Globus pallidus (tissue), 1 donor: ENCODE measurements around the gene MAP7.

Experiments
- DNase-seq: peaks from one replicate; pipeline ENCODE4 v3.0.0-alpha.2; 2015; ENCODE audit warnings: low spot score

The MAP7 gene

GRCh38 chr6:136563386-136564152, 13.3 kb upstream of the MAP7 start:
- DNase-seq: no peak

- no peak for DNase-seq
These were observed 12.0 kb upstream of the MAP7 start for GRCh38 chr6:136562211-136562610.

DNA sequence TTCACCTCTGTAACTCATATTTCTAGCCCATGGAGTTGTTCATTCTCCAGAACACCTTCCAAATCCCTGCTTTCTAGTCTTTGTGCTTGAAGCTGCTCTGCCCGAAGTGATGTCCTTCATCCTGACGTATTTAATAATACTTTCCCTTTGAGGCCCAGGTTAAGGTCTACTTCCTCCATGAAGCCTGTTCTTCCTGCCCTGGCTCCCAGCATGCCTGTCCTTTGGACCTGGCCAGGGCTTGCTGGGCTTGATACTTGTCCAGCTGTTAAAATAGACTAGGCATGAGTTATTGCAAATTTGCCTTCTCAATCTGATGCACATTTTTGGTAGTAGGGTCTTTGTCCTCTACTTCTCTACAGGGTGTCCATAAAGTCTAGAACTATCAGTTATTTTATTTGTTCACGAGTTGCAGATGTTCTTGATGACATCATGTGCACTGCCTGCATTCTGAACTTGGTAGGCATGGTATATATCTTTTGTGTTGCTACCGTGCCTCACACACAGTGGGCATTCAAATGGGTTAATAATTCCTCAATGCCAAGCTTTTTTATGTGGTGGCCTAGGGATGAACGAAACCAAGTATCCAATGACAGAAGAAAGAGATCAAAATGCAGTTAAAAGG, 3.1 kb upstream of the MAP7 start:
- no peak for DNase-seq

- DNase-seq: no peak
These were observed 1.8 kb upstream of the MAP7 start for GRCh38 chr6:136552054-136552453.

GRCh38 chr6:136551103-136551502, 881 bp upstream of the MAP7 start:
- DNase-seq: no peak

- DNase-seq: no peak
These were observed 235 bp downstream of the MAP7 start for GRCh38 chr6:136550045-136550329.

DNA sequence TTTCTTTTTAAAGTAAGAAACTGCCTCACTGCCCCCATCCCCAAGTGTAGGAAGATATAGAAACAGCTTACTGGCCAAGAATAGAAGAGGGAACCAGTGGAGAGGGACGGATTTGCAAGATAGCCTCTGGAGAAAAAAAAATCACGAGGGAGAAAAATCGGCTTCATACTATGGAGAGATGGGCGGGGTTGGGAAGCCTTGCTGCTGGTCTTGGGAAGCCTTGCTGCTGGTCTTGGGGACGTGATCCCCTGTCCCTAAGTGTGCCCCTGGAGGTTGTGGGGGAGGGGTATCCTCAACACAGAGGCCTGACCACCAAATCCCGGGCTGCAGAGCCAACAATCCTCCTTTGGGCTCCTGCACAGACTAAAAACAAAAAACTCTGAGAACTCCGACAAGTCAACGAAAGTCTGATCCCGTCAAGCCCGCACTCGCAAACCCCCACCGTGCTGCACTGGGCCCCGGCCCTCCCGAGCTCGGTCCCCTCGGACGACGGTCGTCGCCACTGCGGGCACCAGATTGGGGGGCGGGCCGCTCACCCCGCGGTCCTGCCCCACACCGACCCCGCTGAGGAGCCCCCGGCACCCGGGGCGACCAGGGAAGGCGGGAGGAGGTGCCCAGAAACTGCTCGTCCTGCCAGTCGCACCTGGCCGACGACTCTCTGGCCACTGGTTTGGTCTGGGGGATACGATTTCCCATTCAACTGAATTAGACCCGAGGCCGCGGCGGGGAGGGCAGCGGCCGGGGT, 750 bp downstream of the MAP7 start:
- DNase-seq: peak; percentile 58

DNA sequence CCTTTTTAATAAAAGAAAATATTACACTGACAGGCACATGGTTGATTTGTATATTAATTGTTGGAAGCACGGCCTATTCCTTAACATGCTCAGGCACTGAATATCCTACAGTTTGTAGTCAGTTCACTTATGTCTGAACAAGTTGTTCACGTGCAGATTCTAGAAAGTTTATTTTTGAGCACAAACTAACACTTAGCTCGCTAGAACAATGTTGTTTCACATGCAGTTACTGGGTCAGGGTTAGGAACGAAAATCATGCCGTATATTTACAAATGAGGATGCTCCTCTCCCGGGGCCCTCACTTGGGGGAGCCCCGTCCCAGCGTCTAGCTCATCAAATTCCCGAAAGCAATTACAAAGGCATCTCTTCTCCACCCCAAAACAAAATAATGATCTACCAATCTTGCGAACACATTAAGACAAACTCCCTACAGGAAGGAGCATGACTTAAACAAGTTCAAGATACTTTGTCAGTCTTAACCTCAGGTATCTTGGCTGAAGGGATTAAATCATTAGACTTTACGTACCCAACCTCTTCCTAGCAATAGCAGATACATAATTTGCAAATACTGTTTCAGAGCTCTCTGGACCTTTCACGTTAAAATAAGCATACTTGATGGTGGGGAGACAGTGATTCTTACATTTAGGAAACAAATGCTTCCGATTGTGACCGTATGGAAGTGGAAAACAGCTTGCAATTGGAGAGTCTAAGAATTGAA, 1.5 kb downstream of the MAP7 start:
- peak; percentile 49 for DNase-seq

GRCh38 chr6:136547871-136548270, 2.4 kb downstream of the MAP7 start:
- no peak for DNase-seq

DNA sequence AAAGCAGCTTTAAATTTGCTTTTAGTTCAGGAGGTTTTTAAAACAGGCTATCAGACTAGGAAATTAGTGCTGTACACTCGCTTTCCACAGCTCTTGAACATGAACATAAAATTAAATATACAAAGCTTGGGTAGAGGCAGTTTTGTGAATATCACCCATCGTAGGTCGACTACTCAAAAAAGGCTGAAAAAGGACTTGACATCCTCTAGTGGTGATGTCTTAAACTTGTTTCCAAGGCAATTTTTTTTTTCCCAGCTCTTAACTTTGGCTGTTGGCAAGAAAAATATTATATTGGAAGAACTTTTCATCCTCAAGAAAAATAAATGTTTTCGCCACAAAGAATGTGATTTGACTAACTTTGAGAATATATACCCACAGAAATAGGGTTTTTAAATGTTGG, 2.9 kb downstream of the MAP7 start:
- DNase-seq: peak; percentile 83

DNA sequence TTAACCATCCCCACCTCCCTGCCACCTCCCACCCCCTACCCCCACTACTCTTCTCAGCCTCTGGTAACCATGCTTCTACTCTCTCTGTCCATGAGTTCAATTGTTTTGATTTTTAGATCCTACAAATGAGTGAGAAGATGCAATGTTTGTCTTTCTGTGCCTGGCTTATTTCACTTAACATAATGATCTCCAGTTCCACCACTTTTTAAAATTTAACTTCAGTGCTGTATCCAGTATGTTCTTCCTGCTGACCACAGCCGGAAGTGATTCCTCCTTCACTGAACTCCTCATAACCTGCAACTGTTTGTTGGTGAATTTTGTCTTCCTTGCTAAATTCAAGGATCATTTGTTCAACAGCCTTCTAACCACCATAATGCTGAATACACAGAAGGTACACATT, 3.9 kb downstream of the MAP7 start:
- no peak for DNase-seq

DNA sequence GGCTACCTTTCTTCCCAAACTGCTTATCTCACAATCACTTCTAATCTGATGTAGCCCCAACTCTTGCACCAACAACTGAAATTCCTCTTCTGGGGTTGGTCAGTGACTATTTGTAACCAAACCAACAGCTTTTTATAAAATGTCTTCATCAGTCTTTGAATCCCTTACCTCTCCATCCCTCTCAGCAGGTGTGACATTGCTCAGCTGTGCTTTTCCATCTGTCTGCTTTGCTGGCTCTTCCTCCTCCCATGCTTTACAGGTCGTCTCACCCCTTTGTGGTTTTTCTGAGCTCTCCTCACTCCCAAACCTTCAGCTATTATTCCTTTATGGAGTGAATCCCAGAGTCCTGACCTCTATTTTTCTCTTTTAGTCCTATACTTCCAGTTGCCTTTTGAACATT, 5.9 kb downstream of the MAP7 start:
- DNase-seq: no peak

DNA sequence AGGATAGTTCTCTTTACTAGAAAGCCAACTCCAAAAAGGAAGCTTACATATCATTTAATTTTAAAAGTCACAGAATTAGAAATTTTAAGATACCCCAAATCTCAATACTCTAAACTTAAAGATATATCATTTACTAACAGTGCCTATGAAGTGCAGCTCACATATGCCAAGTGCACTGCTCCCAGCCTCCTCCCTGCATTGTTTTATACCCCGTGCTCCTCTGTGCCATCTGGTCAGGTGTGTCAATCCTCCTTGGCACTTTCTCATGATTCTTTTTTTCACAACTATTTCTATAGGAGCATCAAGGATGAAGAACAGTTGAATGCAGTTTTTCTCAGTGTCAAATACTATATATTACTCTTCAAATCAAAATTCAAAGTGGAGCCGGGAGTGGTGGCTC, 8.8 kb downstream of the MAP7 start:
- DNase-seq: no peak

DNA sequence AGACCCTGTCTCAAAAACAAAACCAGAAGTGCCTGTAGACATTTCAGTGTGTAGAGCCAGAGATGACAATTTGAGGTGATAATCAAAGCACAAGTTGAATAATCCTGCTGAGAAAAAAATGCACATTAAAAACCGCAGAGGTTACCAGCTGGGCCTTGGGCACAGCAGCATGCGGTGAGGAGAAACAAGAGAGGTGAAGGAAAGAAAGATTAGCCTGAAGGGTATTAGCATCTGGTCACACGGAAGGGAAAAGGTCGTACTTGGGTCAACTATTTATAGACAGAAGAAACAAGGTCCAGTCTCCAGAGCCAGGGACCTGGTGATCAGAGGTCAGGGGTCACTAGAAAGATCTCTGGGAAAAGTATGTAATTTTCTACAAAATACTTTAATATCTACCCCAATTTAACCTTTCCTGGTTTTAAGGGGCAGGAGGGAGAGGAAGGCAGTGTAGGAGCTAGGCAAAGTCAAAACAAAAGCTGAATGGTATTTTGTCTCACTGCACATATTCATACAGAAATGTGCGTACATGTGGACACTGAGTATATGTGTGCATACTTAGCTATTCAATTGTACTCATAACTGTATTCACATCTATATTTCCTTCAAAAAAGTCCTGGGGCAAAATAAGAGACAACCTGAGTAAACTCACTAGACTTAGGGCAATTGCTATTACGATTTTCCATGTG, 10.1 kb downstream of the MAP7 start:
- no peak for DNase-seq

DNA sequence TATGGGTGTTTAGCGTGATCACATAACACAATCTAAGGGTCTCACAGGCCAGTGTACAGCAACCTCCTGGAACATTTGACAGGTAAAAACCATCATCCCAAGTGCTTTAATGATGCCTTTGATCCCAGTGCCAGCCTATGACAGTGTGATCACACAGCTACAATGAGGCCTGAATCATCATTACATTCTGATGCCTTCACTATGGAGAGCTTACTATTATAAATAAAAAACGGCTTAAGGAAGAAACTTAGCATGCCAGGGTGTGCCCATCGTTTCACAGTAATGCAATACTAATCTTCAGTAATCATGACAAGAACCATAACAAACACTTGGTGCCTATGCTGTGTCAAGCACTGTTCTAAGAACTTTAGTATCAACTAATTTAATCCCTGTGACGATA, 11.4 kb downstream of the MAP7 start:
- no peak for DNase-seq

GRCh38 chr6:136535880-136536650, 14.2 kb downstream of the MAP7 start:
- DNase-seq: no peak

DNA sequence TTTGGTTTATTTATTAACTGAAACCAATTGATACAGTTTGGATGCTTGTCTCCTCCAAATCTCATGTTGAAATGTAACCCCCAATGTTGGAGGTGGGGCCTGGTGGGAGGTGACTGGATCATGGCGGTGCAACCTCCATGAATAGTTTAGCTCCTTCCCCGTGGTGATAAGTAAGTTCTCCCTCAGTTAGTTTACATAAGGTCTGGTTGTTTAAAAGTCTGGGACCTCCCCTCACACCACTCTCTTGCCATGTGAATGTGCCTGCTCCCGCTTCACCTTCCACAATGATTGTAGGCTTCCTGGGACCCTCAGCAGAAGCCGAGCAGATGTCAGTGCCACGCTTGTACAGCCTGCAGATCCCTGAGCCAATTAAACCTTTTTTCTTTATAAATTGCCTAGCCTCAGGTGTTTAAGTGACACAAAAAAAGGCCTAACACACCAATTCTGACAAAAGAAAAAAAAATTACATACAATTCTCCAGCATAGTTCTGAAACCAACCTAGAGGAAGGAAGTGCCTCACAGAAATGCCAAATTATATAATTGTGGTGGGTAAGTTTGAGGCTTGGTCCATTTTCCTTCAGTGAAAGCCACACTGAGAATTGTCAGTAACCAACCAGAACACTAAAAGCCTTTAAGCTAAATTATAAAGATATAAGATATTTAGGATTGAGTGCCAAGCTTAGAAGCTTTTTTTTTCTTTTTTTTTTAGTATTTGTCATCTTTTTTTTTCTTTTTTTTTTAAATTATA, 15.0 kb downstream of the MAP7 start:
- no peak for DNase-seq

DNA sequence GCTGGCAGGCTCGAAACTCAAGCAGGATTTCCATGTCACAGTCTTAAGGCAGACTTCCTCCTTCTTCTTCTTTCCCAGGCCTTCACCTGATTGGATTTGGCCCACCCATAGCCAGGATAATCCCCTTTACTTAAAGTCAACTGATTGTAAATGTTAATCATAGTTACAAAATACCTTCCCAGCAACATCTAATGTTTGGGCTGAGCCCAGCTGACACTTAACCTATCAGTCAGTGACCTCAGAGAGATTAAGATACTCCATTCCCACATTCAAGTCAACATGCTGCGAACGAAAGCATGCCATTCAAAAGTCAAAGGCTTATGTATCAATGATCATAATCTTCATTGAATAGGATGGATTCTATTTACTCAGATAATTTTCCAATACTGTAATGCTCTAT, 16.0 kb downstream of the MAP7 start:
- no peak for DNase-seq

DNA sequence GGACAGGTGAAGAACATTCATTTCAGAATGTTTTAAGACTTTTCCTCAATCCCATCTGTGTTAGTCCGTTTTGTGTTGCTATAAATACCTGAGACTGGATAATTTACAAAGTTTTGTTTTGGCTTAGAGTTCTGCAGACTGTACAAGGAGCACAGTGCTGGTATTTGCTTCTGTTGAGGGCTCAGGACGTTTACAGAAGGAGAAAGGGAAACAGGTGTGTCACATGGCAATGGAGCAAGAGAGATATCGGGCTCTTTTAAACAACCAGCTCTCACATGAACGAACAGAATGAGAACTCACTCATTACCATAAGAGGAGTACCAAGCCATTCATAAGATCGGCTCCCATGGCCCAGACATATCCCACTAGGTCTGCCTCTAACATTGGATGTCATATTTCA, 16.7 kb downstream of the MAP7 start:
- no peak for DNase-seq

DNA sequence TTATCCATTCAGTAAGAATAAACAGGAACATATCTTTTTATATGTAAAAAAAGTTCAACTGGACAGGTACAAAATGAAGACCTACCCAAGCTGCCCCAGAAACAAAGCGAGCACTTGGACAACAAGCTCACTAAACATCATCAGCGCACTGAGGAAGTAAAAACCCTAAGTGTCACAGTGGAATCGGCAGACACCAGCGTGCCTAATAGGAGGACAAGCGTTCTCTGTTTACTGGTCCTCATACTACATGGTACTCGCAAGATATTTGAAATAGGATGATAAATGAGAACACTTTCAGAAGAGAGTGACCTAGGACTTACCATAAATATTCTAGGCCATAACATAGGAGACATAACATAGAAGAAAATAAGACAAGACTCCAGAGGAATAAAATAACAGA, 18.2 kb downstream of the MAP7 start:
- peak; percentile 80 for DNase-seq

DNA sequence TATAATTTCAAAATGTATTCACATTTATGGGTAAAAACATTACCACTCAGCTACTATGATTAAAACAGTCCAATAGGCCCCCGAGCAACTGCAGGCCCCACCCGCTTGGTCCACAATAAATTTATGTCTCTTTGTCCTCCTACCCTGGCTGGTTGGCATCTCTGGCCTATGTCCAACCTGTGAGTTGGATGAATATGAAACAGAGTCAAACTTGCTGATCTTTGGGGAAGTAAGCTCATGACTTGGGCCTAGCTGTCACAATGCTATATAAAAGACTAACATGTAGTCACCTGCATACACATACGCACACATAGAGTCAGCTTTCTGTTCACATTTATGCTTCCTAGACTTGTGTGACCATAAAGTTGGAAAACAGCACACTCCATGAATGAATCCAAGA, 20.5 kb downstream of the MAP7 start:
- no peak for DNase-seq
